HEK293T (cell line): ENCODE results near the gene TMEM225B.

Experiments
- CTCF ChIA-PET: fragments of 350-600 bp; formaldehyde crosslinking; extraction: SDS; loops from one replicate; lab custom pipeline; 2021; ENCODE audit warnings: antibody characterized with exemption, inconsistent platforms; lab: Yijun Ruan, JAX
- POLR2A ChIA-PET: fragments of 350-600 bp; formaldehyde crosslinking; extraction: SDS; loops from one replicate; lab custom pipeline; 2020; ENCODE audit warnings: antibody characterized with exemption, inconsistent platforms; lab: Yijun Ruan, JAX
- DNase-seq: peaks from one replicate; pipeline ENCODE4 v3.0.0; 2012; ENCODE audit warnings: mixed read lengths; ENCODE audit errors: extremely low spot score
- ARNT ChIP-seq: fragments of 450-650 bp; IDR thresholded peaks from 2 replicates; pipeline ENCODE4 v1.6.1; 2017; ENCODE audit warnings: mild to moderate bottlenecking
- BHLHE40 ChIP-seq: fragments of 450-650 bp; IDR thresholded peaks from 2 replicates; pipeline ENCODE4 v1.6.1; 2016; ENCODE audit warnings: mild to moderate bottlenecking, moderate library complexity, borderline replicate concordance
- CTBP1 ChIP-seq: fragments of 450-650 bp; IDR thresholded peaks from 2 replicates; pipeline ENCODE4 v1.6.1; 2016; ENCODE audit warnings: borderline replicate concordance
- ELF4 ChIP-seq: fragments of 450-650 bp; IDR thresholded peaks from 2 replicates; pipeline ENCODE4 v1.6.1; 2017; ENCODE audit warnings: antibody characterized with exemption
- FOXA1 ChIP-seq: fragments of 450-650 bp; IDR thresholded peaks from 2 replicates; pipeline ENCODE4 v1.6.1; 2016; ENCODE audit warnings: mild to moderate bottlenecking
- FOXK2 ChIP-seq: fragments of 450-650 bp; IDR thresholded peaks from 2 replicates; pipeline ENCODE4 v1.6.1; 2016; ENCODE audit warnings: mild to moderate bottlenecking
- FOXM1 ChIP-seq: fragments of 450-650 bp; IDR thresholded peaks from 2 replicates; pipeline ENCODE4 v1.6.1; 2017; ENCODE audit warnings: mild to moderate bottlenecking, borderline replicate concordance
- HDGF ChIP-seq: fragments of 450-650 bp; IDR thresholded peaks from 2 replicates; pipeline ENCODE4 v1.6.1; 2017; ENCODE audit warnings: antibody characterized with exemption, borderline replicate concordance
- L3MBTL2 ChIP-seq: fragments of 450-650 bp; conservative IDR thresholded peaks from 2 replicates; pipeline ENCODE4 v1.6.1; 2016; ENCODE audit warnings: mild to moderate bottlenecking
- LEF1 ChIP-seq: fragments of 450-650 bp; IDR thresholded peaks from 2 replicates; pipeline ENCODE4 v1.6.1; 2017; ENCODE audit warnings: mild to moderate bottlenecking, borderline replicate concordance
- NFRKB ChIP-seq: fragments of 450-650 bp; IDR thresholded peaks from 2 replicates; pipeline ENCODE4 v1.6.1; 2016; ENCODE audit warnings: mild to moderate bottlenecking, moderate library complexity
- SP1 ChIP-seq: fragments of 450-650 bp; IDR thresholded peaks from 2 replicates; pipeline ENCODE4 v1.6.1; 2017
- SUZ12 ChIP-seq: fragments of 450-650 bp; IDR thresholded peaks from 2 replicates; pipeline ENCODE4 v1.6.1; 2016; ENCODE audit warnings: mild to moderate bottlenecking
- TARDBP ChIP-seq: fragments of 450-650 bp; IDR thresholded peaks from 2 replicates; pipeline ENCODE4 v1.6.1; 2016
- ZNF384 ChIP-seq: fragments of 450-650 bp; IDR thresholded peaks from 2 replicates; pipeline ENCODE4 v1.6.1; 2016
- TF ChIP-seq, protein P1 (sequence below): fragments of 450-650 bp; IDR thresholded peaks from 2 replicates; pipeline ENCODE4 v1.6.1; 2016

The TMEM225B gene

DNA sequence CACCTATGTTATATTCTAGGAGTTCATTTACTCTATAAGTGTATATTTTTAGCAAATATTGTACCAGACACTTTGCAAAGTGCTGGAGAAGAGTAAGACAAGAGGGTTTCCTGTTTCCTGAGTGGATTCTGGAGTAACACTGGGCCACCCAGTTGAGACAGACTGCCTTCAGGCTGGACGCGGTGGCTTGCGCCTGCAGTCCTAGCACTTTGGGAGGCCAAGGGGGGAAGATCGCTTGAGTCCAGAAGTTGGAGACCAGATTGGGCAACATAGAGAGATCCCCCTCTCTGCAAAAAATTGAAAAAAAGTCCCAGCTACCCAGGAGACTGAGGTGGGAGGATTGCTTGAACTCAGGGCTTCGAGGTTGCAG lies 17.9 kb downstream of the TMEM225B start:
- ChIA-PET CTCF (interaction anchor here (0.7 to 1.5 kb wide), 4 partner anchors 14 to 102 kb away, joined by 3 to 5 read pairs (median 3); no protein-coding TSS in a partner anchor), POLR2A (interaction anchor here (0.7 to 3.8 kb wide), 12 partner anchors 14 to 832 kb away, joined by 3 to 31 read pairs (median 4); partner anchors contain the start of genes AP4M1, FAM200A, MCM7 and ZKSCAN5)
- DNase-seq, result no peak
- TF ChIP-seq CTBP1 (no peak), SP1 (no peak), FOXA1 (no peak), FOXM1 (no peak), ZNF384 (no peak), FOXK2 (no peak), L3MBTL2 (no peak), ARNT (no peak)
- TF ChIP-seq, protein P1, sequence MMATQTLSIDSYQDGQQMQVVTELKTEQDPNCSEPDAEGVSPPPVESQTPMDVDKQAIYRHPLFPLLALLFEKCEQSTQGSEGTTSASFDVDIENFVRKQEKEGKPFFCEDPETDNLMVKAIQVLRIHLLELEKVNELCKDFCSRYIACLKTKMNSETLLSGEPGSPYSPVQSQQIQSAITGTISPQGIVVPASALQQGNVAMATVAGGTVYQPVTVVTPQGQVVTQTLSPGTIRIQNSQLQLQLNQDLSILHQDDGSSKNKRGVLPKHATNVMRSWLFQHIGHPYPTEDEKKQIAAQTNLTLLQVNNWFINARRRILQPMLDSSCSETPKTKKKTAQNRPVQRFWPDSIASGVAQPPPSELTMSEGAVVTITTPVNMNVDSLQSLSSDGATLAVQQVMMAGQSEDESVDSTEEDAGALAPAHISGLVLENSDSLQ, result no peak

DNA sequence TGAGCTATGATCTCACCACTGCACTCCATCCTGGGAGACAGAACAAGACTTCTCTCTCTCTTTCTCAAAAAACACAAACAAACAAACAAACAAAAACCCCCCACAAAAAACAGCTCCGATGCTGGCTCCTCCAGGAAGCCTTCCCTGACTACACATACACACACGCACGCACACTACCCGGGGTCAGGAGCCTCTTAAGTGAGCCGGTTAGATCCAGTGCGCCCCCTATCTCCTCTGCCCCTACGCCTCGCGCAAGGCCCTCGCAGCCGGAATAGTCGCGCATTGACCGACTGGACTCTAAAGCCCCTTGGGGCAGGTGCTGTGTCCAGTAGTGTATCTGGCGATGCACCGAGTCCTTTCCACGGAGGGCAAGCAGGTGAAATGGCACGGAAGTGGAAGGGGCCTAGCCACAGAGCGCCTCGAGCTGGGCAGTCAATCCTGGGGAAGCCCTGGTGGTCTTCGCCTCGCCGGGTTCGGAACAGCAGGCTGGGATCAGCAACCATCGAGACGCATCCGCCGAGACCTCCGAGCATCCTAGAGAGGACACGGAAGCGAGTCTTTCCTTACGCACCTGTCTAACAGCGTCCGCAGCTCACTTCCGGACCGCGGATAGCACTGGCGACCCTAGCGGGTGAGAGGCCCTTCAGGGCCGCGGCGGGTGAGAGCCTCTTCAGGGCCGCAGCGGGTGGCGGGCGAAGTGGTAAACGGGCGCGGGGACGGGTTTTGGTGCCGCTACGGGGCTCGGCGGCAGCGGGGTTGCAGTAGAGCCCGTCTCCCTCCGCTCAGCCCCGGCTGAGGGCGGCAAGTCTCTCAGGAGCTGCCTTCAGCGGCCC lies 18.5 kb downstream of the TMEM225B start, which contains the start of gene ZSCAN25:
Gene ZSCAN25, plus strand, starts transcription at position 588 of the 833 bp plus-strand sequence. CDS start 2,661 bp downstream, outside the sequence.
- peak; percentile 96 for DNase-seq
- peak; percentile 90 for TF ChIP-seq ARNT
- no peak for TF ChIP-seq FOXA1
- TF ChIP-seq L3MBTL2, result peak; percentile 92
- CTCF ChIA-PET, result interaction anchor here (1.0 to 1.5 kb wide), 3 partner anchors 15 to 91 kb away, joined by 3 to 5 read pairs (median 3); no protein-coding TSS in a partner anchor
- POLR2A ChIA-PET, result interaction anchor here (0.5 to 3.8 kb wide), 23 partner anchors 10 to 831 kb away, joined by 3 to 31 read pairs (median 4); partner anchors contain the start of genes AP4M1, CPSF4, FAM200A and MCM7

DNA sequence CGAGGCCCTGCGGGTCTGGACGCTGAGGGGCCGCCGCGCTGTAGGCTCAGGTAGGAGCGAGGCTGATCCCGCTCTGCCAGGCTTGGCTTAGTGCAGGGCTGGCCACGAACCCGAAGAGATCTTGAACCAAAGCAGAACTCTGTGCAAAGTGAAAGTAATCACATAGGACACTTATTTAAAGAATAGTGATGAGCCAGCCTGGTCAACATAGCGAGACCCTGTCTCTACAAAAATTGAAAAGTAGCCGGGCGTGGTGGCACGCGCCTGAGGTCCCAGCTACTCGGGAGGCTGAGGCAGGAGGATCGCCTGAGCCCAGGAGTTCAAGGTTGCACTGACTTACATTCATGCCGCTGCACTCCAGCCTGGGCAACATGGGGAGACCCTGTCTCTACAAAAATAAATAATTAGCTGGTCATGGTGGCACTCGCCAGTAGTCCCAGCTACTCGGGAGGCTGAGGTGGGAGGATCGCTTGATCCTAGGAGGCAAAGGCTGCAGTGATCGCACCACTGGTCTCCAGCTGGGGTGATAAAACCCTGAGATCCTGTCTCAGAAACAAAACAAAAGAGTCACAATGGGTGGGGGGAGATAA lies 19.2 kb downstream of the TMEM225B start:
- ChIA-PET POLR2A (interaction anchor here (0.8 to 3.8 kb wide), 14 partner anchors 11 to 830 kb away, joined by 3 to 31 read pairs (median 4); partner anchors contain the start of genes TRIM4, ZKSCAN5 and ZNF655), CTCF (interaction anchor here (1.5 kb wide), 1 partner anchor 16 kb away, joined by 3 read pairs; no protein-coding TSS in a partner anchor)
- no peak for DNase-seq
- TF ChIP-seq NFRKB (no peak), FOXA1 (no peak), HDGF (no peak), ELF4 (no peak), CTBP1 (no peak), SUZ12 (no peak), BHLHE40 (no peak), FOXK2 (no peak), FOXM1 (no peak), ARNT (no peak), TARDBP (no peak), L3MBTL2 (no peak), SP1 (no peak), LEF1 (no peak), ZNF384 (no peak)
- TF ChIP-seq, protein P1, result no peak

DNA sequence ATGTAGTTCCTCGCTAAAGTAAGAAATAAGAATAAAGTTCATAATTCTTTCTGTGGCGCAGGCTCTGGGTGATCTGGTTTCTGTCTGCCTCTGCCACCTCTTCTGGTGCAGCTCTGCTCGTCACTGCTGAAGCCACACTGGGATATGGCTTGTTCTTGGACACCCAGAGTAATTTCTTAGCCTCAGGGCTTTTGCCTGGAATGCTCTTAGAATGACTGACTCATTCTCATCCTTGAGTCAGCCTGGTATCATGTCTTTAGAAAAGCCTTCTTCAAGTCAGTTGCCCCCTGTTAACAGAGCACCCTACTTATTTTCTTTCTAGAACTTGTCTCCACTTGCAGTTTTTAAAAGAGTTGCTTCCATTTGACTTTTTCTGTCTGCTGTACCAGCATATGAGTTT lies 20.7 kb downstream of the TMEM225B start:
- TF ChIP-seq ARNT (no peak), L3MBTL2 (no peak), SP1 (no peak), CTBP1 (no peak), FOXA1 (no peak), FOXM1 (no peak), HDGF (no peak), ZNF384 (no peak), FOXK2 (no peak)
- ChIA-PET POLR2A (no interaction called here), CTCF (no interaction called here)

DNA sequence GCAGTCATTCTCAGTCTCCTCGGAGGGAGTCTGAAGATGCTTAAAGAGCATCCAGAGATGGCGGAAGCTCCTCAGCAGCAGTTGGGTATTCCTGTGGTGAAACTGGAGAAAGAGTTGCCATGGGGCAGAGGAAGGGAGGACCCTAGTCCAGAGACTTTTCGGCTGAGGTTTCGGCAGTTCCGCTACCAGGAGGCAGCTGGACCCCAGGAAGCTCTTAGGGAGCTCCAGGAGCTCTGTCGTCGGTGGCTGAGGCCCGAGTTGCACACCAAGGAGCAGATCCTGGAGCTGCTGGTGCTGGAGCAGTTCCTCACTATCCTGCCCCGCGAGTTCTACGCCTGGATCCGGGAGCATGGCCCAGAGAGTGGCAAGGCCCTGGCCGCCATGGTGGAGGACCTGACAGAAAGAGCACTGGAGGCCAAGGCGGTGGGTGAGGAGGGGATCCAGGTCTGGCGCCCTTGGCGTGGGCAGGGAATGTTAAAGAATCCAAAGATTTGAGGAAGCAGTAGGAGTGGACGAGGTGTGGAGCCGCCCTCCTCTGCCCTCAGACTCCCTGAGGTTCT lies 21.6 kb downstream of the TMEM225B start:
- CTCF ChIA-PET, result no interaction called here
- TF ChIP-seq HDGF (no peak), L3MBTL2 (no peak), ELF4 (no peak), CTBP1 (no peak), FOXA1 (no peak), BHLHE40 (no peak), TARDBP (no peak), ZNF384 (no peak), ARNT (no peak), FOXM1 (no peak), LEF1 (no peak)
- TF ChIP-seq, protein P1, result no peak
- POLR2A ChIA-PET, result no interaction called here
- no peak for DNase-seq

More for the DNA sequence above, 20.7 kb downstream of the TMEM225B start:
- DNase-seq, result no peak
